Memory B cell (primary cell): Measurements from ENCODE around the gene ACSF3.
A peak's percentile ranks its signal among the peaks of the same experiment; 100 is the strongest.

Experiments used
- ATAC-seq: fragments of 150-1000 bp; cut with Tn5 transposase; 2 replicates; pipeline ENCODE4 v1.10.0; 2021; ENCODE audit warnings: low read depth, mild to moderate bottlenecking, moderate library complexity
- DNase-seq, 2 donors: peaks; one replicate each; pipeline ENCODE4 v3.0.0; 2022; ENCODE audit warnings: low spot score in 2 of 2
- H3K27ac Mint-ChIP-seq: one replicate; pipeline ENCODE4 v1.8.0; 2022; ENCODE audit warnings: mild to moderate bottlenecking, moderate library complexity, mixed read lengths
- H3K27me3 Mint-ChIP-seq: one replicate; pipeline ENCODE4 v1.8.0; 2022; ENCODE audit warnings: mixed read lengths
- H3K36me3 Mint-ChIP-seq: one replicate; pipeline ENCODE4 v1.8.0; 2022; ENCODE audit warnings: mild to moderate bottlenecking, mixed read lengths
- H3K4me1 Mint-ChIP-seq: one replicate; pipeline ENCODE4 v1.8.0; 2022; ENCODE audit warnings: mixed read lengths
- H3K4me3 Mint-ChIP-seq: one replicate; pipeline ENCODE4 v1.8.0; 2022; ENCODE audit warnings: mild to moderate bottlenecking, moderate library complexity, mixed read lengths
- H3K9me3 Mint-ChIP-seq: one replicate; pipeline ENCODE4 v1.8.0; 2022; ENCODE audit warnings: mixed read lengths

ACSF3 gene

DNA sequence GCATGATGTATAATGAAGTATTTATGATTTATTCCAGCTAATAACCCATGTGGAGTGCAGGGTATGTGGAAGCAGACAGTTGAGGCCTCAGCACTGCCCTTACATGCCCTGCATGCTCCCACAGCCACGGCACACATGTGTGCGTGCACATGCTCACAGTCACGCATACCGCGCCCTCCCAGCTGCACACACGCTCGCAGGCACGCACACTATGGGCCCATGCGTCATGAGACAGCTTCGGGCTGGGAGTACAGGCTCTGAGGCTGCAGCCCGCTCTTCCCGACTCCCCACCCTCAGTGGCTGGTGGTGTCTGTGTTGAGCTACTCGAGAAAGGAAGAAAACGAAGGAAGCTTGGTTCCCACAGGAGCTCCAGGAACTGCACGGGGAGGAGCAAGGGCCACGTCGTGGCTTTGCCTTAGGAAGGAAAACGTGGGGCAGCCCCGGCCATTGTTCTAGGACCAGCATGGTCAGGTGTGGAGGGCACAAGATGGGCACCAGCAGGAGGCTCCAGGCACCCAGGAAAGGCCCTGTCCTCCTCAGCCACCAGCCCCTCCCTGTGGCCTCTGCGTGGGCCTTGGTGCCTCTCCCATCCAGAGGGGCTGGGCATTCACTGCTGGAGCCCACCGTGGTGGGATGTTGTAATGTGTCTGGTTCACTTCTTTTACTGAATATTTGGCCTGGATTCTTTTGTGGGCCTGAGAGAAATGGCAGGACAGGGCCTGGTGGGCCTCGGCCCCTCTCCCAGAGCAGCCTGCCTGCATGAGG, 50.4 kb downstream of the ACSF3 start:
- H3K27ac Mint-ChIP-seq: no peak overlapping the region
- no peak for ATAC-seq
- DNase-seq: no peak
- H3K9me3 Mint-ChIP-seq: peaks cover 4% of the 10 kb centered on the region
- peaks cover 3% of the 10 kb centered on the region for H3K4me1 Mint-ChIP-seq
- no peaks in the 10 kb centered on the region for H3K27me3 Mint-ChIP-seq
- peaks cover 24% of the 10 kb centered on the region for H3K36me3 Mint-ChIP-seq
- no peak overlapping the region for H3K4me3 Mint-ChIP-seq

DNA sequence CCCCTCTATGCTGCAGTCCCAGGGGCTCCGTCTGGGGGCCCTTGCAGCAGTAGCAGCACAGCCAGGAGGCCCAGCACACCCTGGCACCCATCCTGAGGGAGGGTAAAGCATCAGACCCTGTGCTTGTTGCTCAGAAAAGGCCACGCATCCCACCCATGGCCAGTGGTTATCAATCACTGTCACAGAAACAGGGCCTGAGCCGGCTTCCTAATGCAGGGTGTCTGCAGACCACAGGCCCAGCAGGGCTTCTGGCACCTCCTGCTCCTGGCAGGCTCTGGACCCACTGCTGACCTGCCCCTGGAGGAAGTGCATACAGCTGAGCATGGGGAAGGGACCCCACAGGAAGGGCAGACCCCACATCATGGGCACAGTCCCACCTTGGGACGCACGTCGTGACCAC, 51.0 kb downstream of the ACSF3 start:
- peaks cover 3% of the 10 kb centered on the region for H3K4me1 Mint-ChIP-seq
- H3K4me3 Mint-ChIP-seq: no peak overlapping the region
- ATAC-seq (no peak), DNase-seq (no peak)
- peaks cover 30% of the 10 kb centered on the region for H3K36me3 Mint-ChIP-seq
- H3K27ac Mint-ChIP-seq: no peak overlapping the region
- no peaks in the 10 kb centered on the region for H3K27me3 Mint-ChIP-seq
- peaks cover 8% of the 10 kb centered on the region for H3K9me3 Mint-ChIP-seq

DNA sequence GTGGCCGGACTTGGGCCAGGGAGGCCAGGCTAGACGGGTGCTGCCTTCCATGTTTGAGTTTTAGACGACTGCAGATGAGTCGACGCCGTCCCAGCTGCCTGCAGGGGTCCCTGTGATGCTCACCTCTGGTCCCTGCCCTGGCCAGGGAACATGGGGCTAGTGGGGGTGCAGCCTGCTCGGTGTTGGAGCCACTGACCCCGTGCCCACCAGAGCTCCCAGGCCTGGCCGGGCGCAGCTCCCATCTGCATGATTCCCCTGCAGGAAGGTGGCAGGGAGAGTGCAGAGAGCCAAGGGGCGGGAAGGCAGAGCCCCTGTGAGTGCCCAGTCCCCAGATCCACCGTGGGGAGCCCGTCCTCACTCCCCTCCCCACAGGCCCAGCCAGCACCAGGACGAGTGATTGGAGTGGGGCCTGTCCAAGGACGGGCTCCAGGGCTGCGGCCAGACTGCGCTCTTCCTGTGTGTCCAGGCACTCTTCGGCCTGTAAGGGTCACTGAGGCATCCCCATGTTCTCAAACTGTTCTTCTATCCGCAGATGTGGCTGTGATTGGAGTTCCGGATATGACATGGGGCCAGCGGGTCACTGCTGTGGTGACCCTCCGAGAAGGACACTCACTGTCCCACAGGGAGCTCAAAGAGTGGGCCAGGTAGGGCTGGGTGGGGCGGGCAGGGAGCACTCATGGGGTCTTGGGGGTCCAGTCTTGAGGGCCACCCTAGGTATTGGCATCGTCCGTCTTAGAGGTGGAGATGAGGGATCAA, 51.9 kb downstream of the ACSF3 start:
- DNase-seq (no peak), ATAC-seq (no peak)
- Mint-ChIP-seq H3K4me3 (no peak overlapping the region), H3K9me3 (peaks cover 8% of the 10 kb centered on the region), H3K36me3 (peaks cover 36% of the 10 kb centered on the region), H3K4me1 (peaks cover 3% of the 10 kb centered on the region), H3K27me3 (no peaks in the 10 kb centered on the region), H3K27ac (no peak overlapping the region)

DNA sequence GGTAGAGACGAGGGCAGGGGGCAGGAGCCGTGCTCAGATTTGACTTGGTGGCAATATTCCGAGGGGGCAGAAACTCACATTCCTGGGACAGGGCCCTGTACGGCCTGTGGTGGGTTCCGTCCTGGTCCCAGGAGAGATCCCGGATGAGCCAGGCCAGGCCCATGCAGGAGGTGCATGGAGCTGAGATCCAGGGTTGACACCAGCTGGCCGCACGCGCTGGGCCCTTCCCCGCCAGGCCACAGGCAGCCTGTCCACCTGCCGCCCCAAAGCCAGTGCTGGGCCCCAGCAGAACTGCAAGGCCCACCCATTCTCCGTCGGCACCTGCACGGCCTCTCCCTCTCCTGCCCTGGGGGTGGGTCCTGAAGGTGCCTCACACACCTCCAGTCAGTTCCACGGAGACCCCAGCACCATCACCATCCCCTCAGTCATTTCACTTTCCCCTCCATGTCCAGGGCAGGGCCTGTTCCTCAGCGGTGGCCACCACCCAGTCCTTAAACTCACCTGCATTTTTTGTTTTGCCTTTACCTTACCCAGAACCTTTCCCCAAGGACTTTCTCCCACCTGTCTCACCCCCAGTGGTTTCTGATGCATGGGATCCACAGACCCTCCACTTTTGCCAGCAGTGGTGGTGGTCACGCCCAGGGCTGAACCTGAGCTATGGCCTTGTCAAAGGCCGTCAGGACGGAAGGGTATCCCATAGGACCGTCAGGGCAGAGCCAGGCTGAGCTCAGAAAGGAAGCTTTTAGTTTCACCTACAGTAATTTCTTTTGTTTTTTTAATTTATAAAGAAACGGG, 52.8 kb downstream of the ACSF3 start:
- DNase-seq: no peak
- H3K4me1 Mint-ChIP-seq: peaks cover 3% of the 10 kb centered on the region
- H3K36me3 Mint-ChIP-seq: peaks cover 44% of the 10 kb centered on the region
- H3K27me3 Mint-ChIP-seq: no peaks in the 10 kb centered on the region
- H3K9me3 Mint-ChIP-seq: peaks cover 8% of the 10 kb centered on the region
- H3K4me3 Mint-ChIP-seq: no peak overlapping the region
- H3K27ac Mint-ChIP-seq: no peak overlapping the region
- no peak for ATAC-seq

DNA sequence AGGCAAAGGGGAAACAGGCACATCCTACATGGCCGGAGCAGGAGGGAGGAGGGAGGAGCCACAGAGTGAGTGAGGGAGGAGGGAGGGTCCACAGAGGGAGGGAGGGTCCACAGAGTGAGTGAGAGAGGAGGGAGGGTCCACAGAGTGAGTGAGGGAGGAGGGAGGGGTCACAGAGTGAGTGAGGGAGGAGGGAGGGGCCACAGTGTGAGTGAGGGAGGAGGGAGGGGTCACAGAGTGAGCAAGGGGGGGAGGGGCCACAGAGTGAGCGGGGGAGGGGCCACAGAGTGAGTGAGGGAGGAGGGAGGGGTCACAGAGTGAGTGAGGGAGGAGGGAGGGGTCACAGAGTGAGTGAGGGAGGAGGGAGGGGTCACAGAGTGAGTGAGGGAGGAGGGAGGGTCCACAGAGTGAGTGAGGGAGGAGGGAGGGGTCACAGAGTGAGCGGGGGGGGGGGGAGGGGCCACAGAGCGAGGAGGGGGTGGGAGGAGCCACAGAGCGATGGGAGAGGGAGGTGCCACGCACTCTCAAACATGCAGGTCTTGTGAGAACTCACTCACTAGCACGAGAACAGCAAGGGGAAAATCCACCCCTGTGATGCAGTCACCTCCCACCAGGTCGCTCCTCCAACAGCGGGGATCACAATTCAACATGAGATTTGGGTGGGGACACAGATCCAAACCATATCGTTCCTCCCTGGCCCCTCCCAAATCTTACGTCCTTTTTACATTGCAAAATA, 53.6 kb downstream of the ACSF3 start:
- Mint-ChIP-seq H3K4me3 (no peak overlapping the region), H3K4me1 (peaks cover 3% of the 10 kb centered on the region), H3K9me3 (peaks cover 8% of the 10 kb centered on the region), H3K27me3 (no peaks in the 10 kb centered on the region), H3K27ac (no peak overlapping the region), H3K36me3 (peaks cover 45% of the 10 kb centered on the region)
- ATAC-seq: no peak
- no peak for DNase-seq

DNA sequence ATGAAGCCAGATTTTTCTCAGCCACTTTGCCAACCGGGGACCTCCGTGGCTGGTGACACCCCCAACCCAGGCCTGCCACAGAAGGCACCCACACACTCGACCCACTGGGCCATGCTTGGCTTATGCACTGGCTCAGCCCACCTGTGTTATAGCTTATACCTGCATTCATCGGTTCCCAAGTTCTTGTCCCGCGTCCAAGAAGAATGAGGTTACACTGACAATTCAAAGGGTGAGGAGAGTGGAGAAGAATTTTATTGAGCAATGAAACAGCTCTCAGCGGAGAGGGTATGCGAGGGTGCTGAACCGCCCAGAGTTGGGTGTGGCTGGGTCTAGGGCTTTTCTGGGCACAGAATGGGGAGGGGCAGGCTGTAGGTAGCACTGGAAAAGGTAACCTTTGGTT, 55.7 kb downstream of the ACSF3 start:
- Mint-ChIP-seq H3K9me3 (peaks cover 8% of the 10 kb centered on the region), H3K36me3 (peaks cover 42% of the 10 kb centered on the region), H3K27ac (no peak overlapping the region), H3K27me3 (no peaks in the 10 kb centered on the region), H3K4me1 (peaks cover 6% of the 10 kb centered on the region), H3K4me3 (no peak overlapping the region)
- DNase-seq (no peak), ATAC-seq (no peak)

GRCh38 chr16:89150090-89150835, 56.6 kb downstream of the ACSF3 start:
- Mint-ChIP-seq H3K9me3 (peaks cover 8% of the 10 kb centered on the region), H3K27ac (no peak overlapping the region), H3K4me3 (no peak overlapping the region), H3K27me3 (no peaks in the 10 kb centered on the region), H3K4me1 (peaks cover 14% of the 10 kb centered on the region), H3K36me3 (peaks cover 42% of the 10 kb centered on the region)
- no peak for DNase-seq
- no peak for ATAC-seq

- no peaks in the 10 kb centered on the region for H3K27me3 Mint-ChIP-seq
- H3K4me1 Mint-ChIP-seq: peaks cover 19% of the 10 kb centered on the region
- DNase-seq (no peak), ATAC-seq (no peak)
- H3K36me3 Mint-ChIP-seq: peaks cover 42% of the 10 kb centered on the region
- H3K9me3 Mint-ChIP-seq: peaks cover 8% of the 10 kb centered on the region
- H3K4me3 Mint-ChIP-seq: no peak overlapping the region
- H3K27ac Mint-ChIP-seq: no peak overlapping the region
These were observed 57.3 kb downstream of the ACSF3 start for GRCh38 chr16:89150981-89151380.

DNA sequence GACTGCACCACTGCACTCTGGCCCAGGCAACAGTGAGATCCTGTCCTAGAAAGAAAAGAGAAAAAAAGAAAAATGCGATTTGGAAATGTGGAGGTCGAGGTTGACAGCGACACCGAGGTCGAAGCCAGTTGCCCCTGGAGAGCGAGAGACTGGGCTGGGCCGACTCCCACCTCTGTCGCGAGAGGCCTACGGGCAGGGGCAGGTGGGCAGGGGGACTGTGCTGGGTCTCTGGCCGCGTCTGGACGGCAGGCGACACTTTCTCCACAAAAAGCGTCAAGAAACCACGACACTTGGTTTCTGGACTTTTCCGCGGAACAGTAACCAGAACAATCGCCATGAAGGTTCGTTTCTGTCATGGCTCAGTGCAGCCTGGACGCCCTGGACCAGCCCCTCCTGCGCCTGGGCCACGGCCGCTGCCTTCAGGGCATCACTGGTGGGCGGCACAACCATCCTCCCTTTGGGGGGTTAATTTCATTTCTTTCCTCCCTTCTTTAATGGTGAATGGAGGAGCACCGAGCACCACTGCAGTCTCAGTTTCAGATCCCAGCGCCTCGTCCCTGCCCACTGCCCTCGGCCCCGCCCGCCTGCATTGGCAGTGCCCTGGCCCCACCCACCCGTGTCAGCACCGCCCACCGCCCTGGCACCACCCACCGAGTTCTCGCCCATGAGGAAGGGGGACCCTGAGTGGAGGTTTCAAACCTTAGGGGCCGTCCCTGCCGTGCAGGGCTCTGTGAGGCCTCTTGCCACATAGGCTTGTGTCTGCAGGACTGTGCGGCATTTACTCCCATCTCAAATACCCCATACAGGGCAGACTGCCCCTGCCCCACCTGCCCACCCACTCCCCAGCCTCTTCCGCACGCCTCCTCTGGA, 59.4 kb downstream of the ACSF3 start:
- DNase-seq (no peak), ATAC-seq (peak; percentile 77)
- no peak overlapping the region for H3K27ac Mint-ChIP-seq
- H3K36me3 Mint-ChIP-seq: peaks cover 32% of the 10 kb centered on the region
- no peaks in the 10 kb centered on the region for H3K27me3 Mint-ChIP-seq
- H3K4me3 Mint-ChIP-seq: no peak overlapping the region
- peaks cover 20% of the 10 kb centered on the region for H3K4me1 Mint-ChIP-seq
- peaks cover 8% of the 10 kb centered on the region for H3K9me3 Mint-ChIP-seq

GRCh38 chr16:89153848-89154271, 60.2 kb downstream of the ACSF3 start:
- Mint-ChIP-seq H3K4me3 (no peak overlapping the region), H3K27ac (no peak overlapping the region), H3K36me3 (peaks cover 26% of the 10 kb centered on the region), H3K27me3 (no peaks in the 10 kb centered on the region), H3K4me1 (peaks cover 23% of the 10 kb centered on the region), H3K9me3 (peaks cover 7% of the 10 kb centered on the region)
- peak; percentile 16 for ATAC-seq
- no peak for DNase-seq

GRCh38 chr16:89154390-89155183, 60.9 kb downstream of the ACSF3 start:
- Mint-ChIP-seq H3K4me1 (peaks cover 23% of the 10 kb centered on the region), H3K27me3 (no peaks in the 10 kb centered on the region), H3K36me3 (peaks cover 19% of the 10 kb centered on the region), H3K9me3 (no peaks in the 10 kb centered on the region), H3K27ac (peak overlapping the region; percentile 67), H3K4me3 (no peak overlapping the region)
- DNase-seq: no peak
- no peak for ATAC-seq

- no peaks in the 10 kb centered on the region for H3K27me3 Mint-ChIP-seq
- H3K9me3 Mint-ChIP-seq: no peaks in the 10 kb centered on the region
- H3K4me1 Mint-ChIP-seq: peaks cover 23% of the 10 kb centered on the region
- no peak for DNase-seq
- no peak overlapping the region for H3K4me3 Mint-ChIP-seq
- no peak for ATAC-seq
- H3K36me3 Mint-ChIP-seq: peaks cover 13% of the 10 kb centered on the region
- H3K27ac Mint-ChIP-seq: peak overlapping the region; percentile 67
These were observed 61.6 kb downstream of the ACSF3 start for GRCh38 chr16:89155184-89155679.
